ENCODE results near the gene GLT1D1.

DNA sequence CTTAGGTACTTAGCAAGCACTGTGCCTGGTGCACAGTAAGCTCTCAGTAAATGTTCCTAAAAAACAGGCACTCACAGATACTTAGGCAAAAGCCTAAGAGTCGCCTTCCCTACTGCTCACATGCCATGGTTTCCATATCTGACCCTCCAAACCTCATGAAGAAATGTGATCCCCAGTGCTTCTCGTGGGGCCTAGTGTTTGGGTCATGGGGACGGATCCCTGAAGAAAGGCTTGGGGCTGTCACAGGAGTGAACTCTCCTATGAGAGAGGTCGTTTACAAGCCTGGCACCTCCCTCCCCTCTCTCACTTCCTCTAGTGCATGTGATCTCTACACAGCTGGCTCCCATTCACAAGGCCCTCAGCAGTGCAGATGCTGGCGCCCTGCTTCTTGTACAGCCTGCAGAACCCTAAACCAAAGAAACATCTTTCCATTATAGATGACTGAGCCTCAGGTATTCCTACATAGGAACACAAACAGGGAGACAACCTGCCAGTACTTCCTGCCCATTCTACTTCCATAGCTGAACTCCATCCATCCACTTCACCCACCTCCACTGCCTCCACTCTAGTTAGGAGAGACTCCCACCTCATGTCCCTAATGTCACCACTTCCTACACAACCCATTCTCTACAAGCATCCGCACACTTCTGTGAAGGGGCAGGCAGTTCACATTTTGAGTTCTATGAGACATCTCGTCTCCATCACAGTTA is 32.4 kb upstream of the GLT1D1 start:
- TF ChIP-seq, protein P1, sequence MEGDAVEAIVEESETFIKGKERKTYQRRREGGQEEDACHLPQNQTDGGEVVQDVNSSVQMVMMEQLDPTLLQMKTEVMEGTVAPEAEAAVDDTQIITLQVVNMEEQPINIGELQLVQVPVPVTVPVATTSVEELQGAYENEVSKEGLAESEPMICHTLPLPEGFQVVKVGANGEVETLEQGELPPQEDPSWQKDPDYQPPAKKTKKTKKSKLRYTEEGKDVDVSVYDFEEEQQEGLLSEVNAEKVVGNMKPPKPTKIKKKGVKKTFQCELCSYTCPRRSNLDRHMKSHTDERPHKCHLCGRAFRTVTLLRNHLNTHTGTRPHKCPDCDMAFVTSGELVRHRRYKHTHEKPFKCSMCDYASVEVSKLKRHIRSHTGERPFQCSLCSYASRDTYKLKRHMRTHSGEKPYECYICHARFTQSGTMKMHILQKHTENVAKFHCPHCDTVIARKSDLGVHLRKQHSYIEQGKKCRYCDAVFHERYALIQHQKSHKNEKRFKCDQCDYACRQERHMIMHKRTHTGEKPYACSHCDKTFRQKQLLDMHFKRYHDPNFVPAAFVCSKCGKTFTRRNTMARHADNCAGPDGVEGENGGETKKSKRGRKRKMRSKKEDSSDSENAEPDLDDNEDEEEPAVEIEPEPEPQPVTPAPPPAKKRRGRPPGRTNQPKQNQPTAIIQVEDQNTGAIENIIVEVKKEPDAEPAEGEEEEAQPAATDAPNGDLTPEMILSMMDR (conservative IDR thresholded peaks at IDR 0.05; ENCODE audit: low read length), result no peak
- no peak for TF ChIP-seq EZH2phosphoT487 (IDR thresholded peaks at IDR 0.05; ENCODE audit: borderline replicate concordance, low read depth, low read length)
